ENCODE results near the gene ANAPC16. TPM values are rescaled to one million over a fixed set of nuclear protein-coding genes. Genes with fewer than 3 reads are reported as not detected.

The ANAPC16 gene
- total RNA-seq, 1 donor, result 66.1 TPM

- DNase-seq (ENCODE audit: low read depth), result peak; percentile 87
Observed at GRCh38 chr10:72186258-72186981, 29.4 kb upstream of the ANAPC16 start.

GRCh38 chr10:72186982-72187330, 28.9 kb upstream of the ANAPC16 start:
- DNase-seq (ENCODE audit: low read depth), result no peak
- TF ChIP-seq CTCF (IDR thresholded peaks at IDR 0.05; ENCODE audit: insufficient read depth, low read depth, low read length), result no peak
- no peak overlapping the region for H3K4me3 ChIP-seq (ENCODE audit: low read depth, low read length)

More at GRCh38 chr10:72186258-72186981, 29.4 kb upstream of the ANAPC16 start:
- TF ChIP-seq CTCF (IDR thresholded peaks at IDR 0.05; ENCODE audit: insufficient read depth, low read depth, low read length), result no peak
- H3K4me3 ChIP-seq (ENCODE audit: low read depth, low read length), result no peak overlapping the region

- no peak overlapping the region for H3K4me3 ChIP-seq (ENCODE audit: low read depth, low read length)
- no peak for TF ChIP-seq CTCF (IDR thresholded peaks at IDR 0.05; ENCODE audit: insufficient read depth, low read depth, low read length)
- no peak for DNase-seq (ENCODE audit: low read depth)
Observed at GRCh38 chr10:72194949-72195348, 20.9 kb upstream of the ANAPC16 start.

GRCh38 chr10:72200883-72201282, 14.9 kb upstream of the ANAPC16 start:
- H3K4me3 ChIP-seq (ENCODE audit: low read depth, low read length), result no peak overlapping the region
- no peak for TF ChIP-seq CTCF (IDR thresholded peaks at IDR 0.05; ENCODE audit: insufficient read depth, low read depth, low read length)
- DNase-seq (ENCODE audit: low read depth), result no peak

- TF ChIP-seq CTCF (IDR thresholded peaks at IDR 0.05; ENCODE audit: insufficient read depth, low read depth, low read length), result no peak
- H3K4me3 ChIP-seq (ENCODE audit: low read depth, low read length), result no peak overlapping the region
- no peak for DNase-seq (ENCODE audit: low read depth)
Observed at GRCh38 chr10:72201293-72201692, 14.5 kb upstream of the ANAPC16 start.

GRCh38 chr10:72204296-72204695, 11.5 kb upstream of the ANAPC16 start:
- no peak for DNase-seq (ENCODE audit: low read depth)
- no peak for TF ChIP-seq CTCF (IDR thresholded peaks at IDR 0.05; ENCODE audit: insufficient read depth, low read depth, low read length)
- H3K4me3 ChIP-seq (ENCODE audit: low read depth, low read length), result no peak overlapping the region

GRCh38 chr10:72204724-72205123, 11.1 kb upstream of the ANAPC16 start:
- DNase-seq (ENCODE audit: low read depth), result no peak
- no peak for TF ChIP-seq CTCF (IDR thresholded peaks at IDR 0.05; ENCODE audit: insufficient read depth, low read depth, low read length)
- H3K4me3 ChIP-seq (ENCODE audit: low read depth, low read length), result no peak overlapping the region

Measured in fibroblast of villous mesenchyme (primary cell).